ENCODE results near the gene ZNF740.
"Not testable (repeated sequence)": the region's sequence is repeated elsewhere in the genome, so short reads cannot be mapped to it uniquely, and the experiment has no call there.

The ZNF740 gene

GRCh38 chr12:53173085-53173715 lies 7.3 kb upstream of the ZNF740 start:
- DNase-seq, result no peak

- no peak for DNase-seq
Measured at GRCh38 chr12:53174881-53175491, 5.5 kb upstream of the ZNF740 start.

- no peak for DNase-seq
Measured at GRCh38 chr12:53176750-53177149, 3.8 kb upstream of the ZNF740 start.

- not testable (repeated sequence) for DNase-seq
Measured at GRCh38 chr12:53177447-53177846, 3.1 kb upstream of the ZNF740 start.

- DNase-seq, result not testable (repeated sequence)
Measured at GRCh38 chr12:53178803-53179202, 1.7 kb upstream of the ZNF740 start.

- peak; percentile 21 for DNase-seq
Measured at GRCh38 chr12:53179687-53180219, 769 bp upstream of the ZNF740 start.

- peak; percentile 68 for DNase-seq
Measured at GRCh38 chr12:53180931-53181645, 566 bp downstream of the ZNF740 start.

GRCh38 chr12:53181935-53182334 lies 1.4 kb downstream of the ZNF740 start:
- DNase-seq, result no peak

GRCh38 chr12:53182903-53183302 lies 2.4 kb downstream of the ZNF740 start:
- DNase-seq, result no peak

- DNase-seq, result no peak
Measured at GRCh38 chr12:53184828-53185227, 4.3 kb downstream of the ZNF740 start.

- DNase-seq, result no peak
Measured at GRCh38 chr12:53185582-53186153, 5.1 kb downstream of the ZNF740 start.

GRCh38 chr12:53186745-53187144 lies 6.2 kb downstream of the ZNF740 start:
- DNase-seq, result no peak

GRCh38 chr12:53187145-53187899 lies 6.8 kb downstream of the ZNF740 start:
- DNase-seq, result no peak

- DNase-seq, result peak; percentile 36
Measured at GRCh38 chr12:53190108-53190729, 9.7 kb downstream of the ZNF740 start.

GRCh38 chr12:53191096-53191884 lies 10.8 kb downstream of the ZNF740 start:
- DNase-seq, result no peak

GRCh38 chr12:53191885-53192530 lies 11.5 kb downstream of the ZNF740 start:
- DNase-seq, result no peak

- no peak for DNase-seq
Measured at GRCh38 chr12:53192531-53193021, 12.1 kb downstream of the ZNF740 start.

GRCh38 chr12:53193040-53193439 lies 12.5 kb downstream of the ZNF740 start:
- no peak for DNase-seq

GRCh38 chr12:53193985-53194716 lies 13.6 kb downstream of the ZNF740 start:
- no peak for DNase-seq

- DNase-seq, result no peak
Measured at GRCh38 chr12:53194973-53195372, 14.5 kb downstream of the ZNF740 start.

Measured in activated CD4-positive, alpha-beta T cell treated with anti-CD3 and anti-CD28 coated beads for 1 hour (primary cell).